ENCODE results near the gene RFT1.

DNA sequence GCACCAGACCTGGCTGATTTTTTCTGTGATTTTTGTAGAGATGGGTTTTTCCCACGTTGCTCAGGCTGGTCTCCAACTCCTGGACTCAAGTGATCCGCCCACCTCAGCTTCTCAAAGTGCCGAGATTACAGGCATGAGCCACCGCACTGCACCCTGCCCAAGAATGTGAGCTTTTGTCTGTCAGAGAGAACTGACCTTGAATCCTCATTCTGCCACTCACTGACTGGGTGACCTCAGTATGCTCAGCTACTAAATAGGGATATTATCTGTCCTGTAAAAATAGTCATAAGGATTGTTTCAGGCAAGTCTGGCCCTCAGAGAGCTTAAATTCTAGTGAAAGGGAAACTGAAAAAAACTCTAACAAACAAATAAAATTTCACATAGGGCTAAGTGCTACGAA is 2.1 kb upstream of the RFT1 start:
- TF ChIP-seq, protein P1, sequence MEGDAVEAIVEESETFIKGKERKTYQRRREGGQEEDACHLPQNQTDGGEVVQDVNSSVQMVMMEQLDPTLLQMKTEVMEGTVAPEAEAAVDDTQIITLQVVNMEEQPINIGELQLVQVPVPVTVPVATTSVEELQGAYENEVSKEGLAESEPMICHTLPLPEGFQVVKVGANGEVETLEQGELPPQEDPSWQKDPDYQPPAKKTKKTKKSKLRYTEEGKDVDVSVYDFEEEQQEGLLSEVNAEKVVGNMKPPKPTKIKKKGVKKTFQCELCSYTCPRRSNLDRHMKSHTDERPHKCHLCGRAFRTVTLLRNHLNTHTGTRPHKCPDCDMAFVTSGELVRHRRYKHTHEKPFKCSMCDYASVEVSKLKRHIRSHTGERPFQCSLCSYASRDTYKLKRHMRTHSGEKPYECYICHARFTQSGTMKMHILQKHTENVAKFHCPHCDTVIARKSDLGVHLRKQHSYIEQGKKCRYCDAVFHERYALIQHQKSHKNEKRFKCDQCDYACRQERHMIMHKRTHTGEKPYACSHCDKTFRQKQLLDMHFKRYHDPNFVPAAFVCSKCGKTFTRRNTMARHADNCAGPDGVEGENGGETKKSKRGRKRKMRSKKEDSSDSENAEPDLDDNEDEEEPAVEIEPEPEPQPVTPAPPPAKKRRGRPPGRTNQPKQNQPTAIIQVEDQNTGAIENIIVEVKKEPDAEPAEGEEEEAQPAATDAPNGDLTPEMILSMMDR (conservative IDR thresholded peaks at IDR 0.05 in 1 of 2, IDR thresholded peaks at IDR 0.05 in 1 of 2; ENCODE audit: extremely low read depth in 1 of 2, insufficient read depth in 1 of 2, low read depth in 1 of 2, low read length in 2 of 2): no peak
- no peak for TF ChIP-seq EZH2 (IDR thresholded peaks at IDR 0.05; ENCODE audit: borderline replicate concordance, low read length)

All from mammary epithelial cell (primary cell).